T-helper 17 cell (primary cell): ENCODE measurements around the gene C19orf38. TPM values are rescaled to one million over a fixed set of nuclear protein-coding genes. Genes with fewer than 3 reads are reported as not detected.
"Not testable (repeated sequence)": the region's sequence is repeated elsewhere in the genome, so short reads cannot be mapped to it uniquely, and the experiment has no call there.

ENCODE experiments used
- ATAC-seq: fragments of 150-1000 bp; cut with Tn5 transposase; 2 replicates; pipeline ENCODE4 v1.10.0; 2021; ENCODE audit warnings: mild to moderate bottlenecking, moderate library complexity
- DNase-seq, 3 donors: peaks; one replicate each; pipeline versions ENCODE4 v3.0.0 to v3.0.0-alpha.2; 2020 to 2021
- H3K9me3 ChIP-seq: one replicate; pipeline ENCODE4 v1.7.0; 2013; ENCODE audit warnings: low read length, mild to moderate bottlenecking; ENCODE audit not compliant: control insufficient read depth, poor library complexity, severe bottlenecking
- H3K27ac Mint-ChIP-seq: one replicate; pipeline ENCODE4 v1.8.0; 2022; ENCODE audit warnings: mild to moderate bottlenecking, moderate library complexity, mixed read lengths
- H3K27me3 Mint-ChIP-seq: one replicate; pipeline ENCODE4 v1.8.0; 2022; ENCODE audit warnings: mixed read lengths
- H3K36me3 Mint-ChIP-seq: one replicate; pipeline ENCODE4 v1.8.0; 2022; ENCODE audit warnings: low read depth, mixed read lengths
- H3K4me1 Mint-ChIP-seq: one replicate; pipeline ENCODE4 v1.8.0; 2022; ENCODE audit warnings: mild to moderate bottlenecking, mixed read lengths
- H3K4me3 Mint-ChIP-seq: one replicate; pipeline ENCODE4 v1.8.0; 2022; ENCODE audit warnings: mild to moderate bottlenecking, moderate library complexity, mixed read lengths
- total RNA-seq, 4 donors: library from RNA in 2 of 4; stranded (reverse) in 2 of 4; gene quantifications; one replicate each; pipeline ENCODE4 v1.2.3 and lab custom pipeline; 2022 to 2026

The C19orf38 gene
- total RNA-seq, 2 donors from 2014 or later: 1.6 to 2.2 TPM

DNA sequence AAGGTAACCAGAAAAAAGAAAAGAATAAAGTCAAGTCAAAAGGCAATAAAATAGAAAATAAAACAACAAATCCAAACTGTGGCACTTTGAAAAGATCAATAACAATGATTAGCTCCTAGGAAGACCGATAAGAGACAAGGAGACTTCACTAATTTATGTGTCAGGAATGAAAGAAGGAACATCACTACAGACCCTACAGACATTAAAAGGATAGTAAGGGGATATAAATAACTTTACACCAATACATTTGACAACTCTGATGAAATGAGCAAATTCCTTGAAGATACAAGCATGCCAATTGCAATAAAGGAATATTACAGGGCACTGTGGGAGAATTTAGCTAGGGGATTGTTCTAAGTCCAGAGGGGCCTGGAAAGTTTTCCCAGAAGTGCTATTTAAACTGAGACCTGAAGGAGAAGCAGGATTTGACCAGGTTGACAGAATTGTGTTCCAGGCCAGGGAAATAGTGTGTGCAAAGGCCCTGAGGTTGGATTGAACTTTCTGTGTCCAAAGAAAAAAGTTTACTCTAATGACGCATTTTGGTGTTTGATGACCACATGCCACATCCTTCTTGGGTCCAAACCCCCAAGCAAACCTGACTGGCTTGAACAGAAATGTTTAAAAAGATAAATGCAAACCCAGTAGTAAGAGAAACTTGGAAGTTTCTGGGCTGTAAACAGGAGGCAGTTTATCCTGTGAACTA is 1.6 kb upstream of the C19orf38 start:
- Mint-ChIP-seq H3K36me3 (peaks cover 8% of the 10 kb centered on the region), H3K27ac (no peak overlapping the region), H3K4me1 (peaks cover 5% of the 10 kb centered on the region), H3K4me3 (no peak overlapping the region), H3K27me3 (peaks cover 12% of the 10 kb centered on the region)
- ATAC-seq (no peak), DNase-seq (no peak)
- no peaks in the 10 kb centered on the region for H3K9me3 ChIP-seq

DNA sequence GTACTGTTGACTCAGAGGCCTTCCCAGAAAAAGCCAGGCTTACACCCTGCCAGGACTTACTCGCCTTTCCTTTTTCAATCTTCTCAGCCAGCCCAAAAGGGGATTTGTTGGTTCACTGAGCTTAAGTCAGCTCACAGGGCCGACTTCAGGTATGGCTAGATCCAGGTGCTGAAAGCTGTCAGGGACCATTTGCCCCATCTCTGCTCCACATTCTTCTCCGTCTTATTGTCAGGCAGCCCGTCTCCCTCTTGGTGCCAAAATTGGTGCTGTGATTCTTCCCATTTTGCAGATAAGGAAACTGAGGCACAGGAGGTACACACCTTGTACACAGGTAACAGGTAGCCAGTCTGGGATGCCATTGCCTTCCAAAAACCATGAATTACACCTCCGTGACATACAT is 2.4 kb downstream of the C19orf38 start:
- ATAC-seq (no peak), DNase-seq (no peak)
- no peak overlapping the region for H3K4me3 Mint-ChIP-seq
- H3K36me3 Mint-ChIP-seq: peaks cover 2% of the 10 kb centered on the region
- H3K27ac Mint-ChIP-seq: no peak overlapping the region
- H3K9me3 ChIP-seq: no peaks in the 10 kb centered on the region
- peaks cover 3% of the 10 kb centered on the region for H3K4me1 Mint-ChIP-seq
- peaks cover 6% of the 10 kb centered on the region for H3K27me3 Mint-ChIP-seq

DNA sequence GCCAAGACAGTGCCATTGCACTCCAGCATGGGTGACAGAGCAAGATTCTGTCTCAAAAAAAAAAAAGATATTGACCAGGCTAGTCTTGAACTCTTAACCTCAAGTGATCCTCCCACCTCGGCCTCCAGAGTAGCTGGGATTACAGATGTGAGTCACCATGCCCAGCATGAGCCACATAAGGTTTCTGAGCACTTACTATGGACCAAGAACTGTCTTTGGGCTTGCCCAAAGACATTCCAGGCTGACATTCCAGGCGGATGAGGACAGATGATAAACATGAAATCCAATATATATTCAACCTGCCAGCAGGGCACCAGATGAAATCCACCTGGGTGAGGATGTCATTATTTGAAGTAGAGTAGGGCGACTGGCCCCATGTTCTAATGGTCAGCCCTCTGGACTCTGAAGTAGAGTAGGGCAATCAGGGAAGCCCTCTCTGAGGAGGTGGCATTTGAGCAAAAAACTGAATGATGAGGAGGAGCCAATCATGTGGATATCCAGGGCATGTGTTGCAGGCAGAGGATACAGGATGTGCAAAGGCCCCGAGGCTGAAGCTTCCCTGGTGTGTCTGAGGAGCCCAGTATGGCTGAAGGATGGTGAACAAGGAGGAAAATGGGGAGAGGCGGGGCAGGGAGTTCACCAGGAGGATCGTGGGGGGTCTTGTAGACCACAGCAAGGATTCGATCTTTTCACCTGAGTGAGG is 4.0 kb downstream of the C19orf38 start:
- Mint-ChIP-seq H3K27me3 (peaks cover 6% of the 10 kb centered on the region), H3K4me3 (no peak overlapping the region), H3K4me1 (peaks cover 3% of the 10 kb centered on the region), H3K27ac (no peak overlapping the region), H3K36me3 (peaks cover 2% of the 10 kb centered on the region)
- ATAC-seq: no peak
- no peaks in the 10 kb centered on the region for H3K9me3 ChIP-seq
- no peak for DNase-seq

DNA sequence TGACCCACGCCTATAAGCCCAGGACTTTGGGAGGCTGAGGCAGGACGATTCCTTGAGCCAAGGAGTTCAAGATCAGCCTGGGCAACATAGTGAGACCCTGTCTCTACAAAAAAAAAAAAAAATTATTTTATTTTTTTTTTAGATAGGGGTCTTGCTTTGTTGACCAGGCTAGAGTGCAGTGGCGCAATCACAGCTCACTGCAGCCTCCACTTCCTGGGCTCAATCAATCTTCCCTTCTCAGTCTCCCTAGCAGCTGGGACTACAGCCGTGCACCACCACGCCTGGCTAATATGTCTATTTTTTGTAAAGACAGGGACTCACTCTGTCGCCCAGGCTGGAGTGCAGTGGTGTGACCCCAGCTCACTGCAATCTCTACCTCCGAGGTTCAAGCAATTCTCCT is 4.7 kb downstream of the C19orf38 start:
- Mint-ChIP-seq H3K4me1 (peaks cover 3% of the 10 kb centered on the region), H3K4me3 (no peak overlapping the region), H3K36me3 (peaks cover 2% of the 10 kb centered on the region), H3K27ac (no peak overlapping the region), H3K27me3 (peaks cover 6% of the 10 kb centered on the region)
- ATAC-seq: no peak
- DNase-seq: no peak
- H3K9me3 ChIP-seq: no peaks in the 10 kb centered on the region

DNA sequence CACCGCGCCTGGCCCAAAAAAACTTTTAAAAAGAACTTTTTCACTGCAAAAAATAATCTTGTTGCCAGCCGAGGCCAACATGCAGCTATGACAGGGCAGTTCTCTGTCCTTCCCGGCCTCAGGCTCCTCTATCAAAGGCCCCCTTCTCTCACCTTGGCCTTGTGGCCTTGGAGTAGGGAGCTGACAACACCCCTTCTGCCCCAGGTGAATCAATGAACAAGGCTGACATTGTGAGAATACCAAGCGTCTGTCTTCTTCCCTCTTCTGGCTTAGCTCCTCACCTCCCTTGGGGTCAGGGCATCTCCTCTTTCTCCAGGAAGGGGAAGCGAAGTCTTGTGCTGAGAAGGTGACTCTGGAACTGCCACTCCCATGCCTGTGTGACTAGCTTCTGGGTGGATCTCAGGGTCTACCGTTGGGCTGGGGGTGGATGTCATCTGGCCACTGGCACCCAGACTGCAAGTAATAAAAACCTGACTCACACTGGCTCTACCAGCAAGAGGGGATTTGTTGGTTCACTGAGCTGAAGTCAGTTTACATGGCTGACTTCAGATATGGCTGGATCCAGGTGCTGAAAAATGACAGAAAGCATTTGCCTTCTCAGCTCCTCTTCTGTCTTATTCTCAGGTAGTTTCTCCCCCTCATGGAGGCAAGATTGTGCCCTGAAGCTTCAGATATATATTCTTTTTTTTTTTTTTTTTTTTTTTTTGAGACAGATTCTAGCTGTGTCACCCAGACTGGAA is 6.3 kb downstream of the C19orf38 start:
- Mint-ChIP-seq H3K27me3 (no peaks in the 10 kb centered on the region), H3K4me1 (no peaks in the 10 kb centered on the region), H3K4me3 (no peak overlapping the region), H3K27ac (no peak overlapping the region), H3K36me3 (no peaks in the 10 kb centered on the region)
- H3K9me3 ChIP-seq: no peaks in the 10 kb centered on the region
- DNase-seq: no peak
- no peak for ATAC-seq

DNA sequence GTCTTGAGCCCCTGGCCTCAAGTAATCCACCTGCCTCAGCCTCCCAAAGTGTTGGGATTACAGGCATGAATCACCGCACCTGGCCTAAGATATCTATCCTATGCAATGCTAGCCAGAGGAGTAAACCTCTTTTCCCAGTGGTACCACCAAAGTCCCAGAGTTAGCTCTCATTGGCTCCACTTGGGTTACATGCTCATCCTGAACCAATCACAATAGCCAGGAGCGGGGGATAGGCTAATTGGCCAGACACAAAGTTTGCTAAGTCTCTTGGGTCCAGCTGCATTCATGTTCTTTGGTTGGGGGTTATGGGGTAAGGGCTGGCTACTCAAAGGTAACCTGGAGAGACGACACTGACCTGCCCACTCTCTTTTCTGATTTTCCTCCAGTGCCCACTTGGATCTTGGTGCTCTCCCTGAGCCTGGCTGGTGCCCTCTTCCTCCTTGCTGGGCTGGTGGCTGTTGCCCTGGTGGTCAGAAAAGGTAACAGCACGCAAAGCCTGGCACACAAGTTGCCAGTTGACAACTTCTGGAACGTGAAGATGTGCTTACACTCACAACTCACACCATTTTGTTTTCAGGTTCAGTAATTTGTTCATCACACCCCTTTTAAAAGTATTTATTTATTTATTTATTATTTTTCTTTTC is 7.8 kb downstream of the C19orf38 start:
- no peak for ATAC-seq
- DNase-seq: no peak
- no peak overlapping the region for H3K4me3 Mint-ChIP-seq
- H3K4me1 Mint-ChIP-seq: peaks cover under 1% of the 10 kb centered on the region
- no peaks in the 10 kb centered on the region for H3K9me3 ChIP-seq
- no peak overlapping the region for H3K27ac Mint-ChIP-seq
- H3K36me3 Mint-ChIP-seq: no peaks in the 10 kb centered on the region
- H3K27me3 Mint-ChIP-seq: no peaks in the 10 kb centered on the region

DNA sequence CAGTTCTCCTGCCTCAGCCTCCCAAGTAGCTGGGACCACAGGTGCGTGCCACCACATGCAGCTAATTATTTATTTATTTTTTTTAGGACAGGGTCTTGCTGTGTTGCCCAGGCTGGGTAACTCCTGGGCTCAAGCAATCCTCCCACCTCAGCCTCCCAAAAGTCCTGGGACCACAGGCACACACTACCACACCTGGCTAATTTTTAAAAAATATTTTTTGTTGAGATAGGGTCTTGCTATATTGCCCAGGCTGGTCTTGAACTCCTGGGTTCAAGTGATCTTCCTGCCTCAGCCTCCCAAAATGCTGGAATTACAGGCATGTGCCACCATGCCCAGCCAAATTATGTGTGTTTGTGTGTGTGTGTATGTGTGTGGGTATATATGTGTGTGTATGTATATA is 8.7 kb downstream of the C19orf38 start:
- H3K27me3 Mint-ChIP-seq, H3K36me3 Mint-ChIP-seq, DNase-seq, H3K9me3 ChIP-seq, ATAC-seq, H3K27ac Mint-ChIP-seq, H3K4me1 Mint-ChIP-seq, H3K4me3 Mint-ChIP-seq: not testable (repeated sequence)

DNA sequence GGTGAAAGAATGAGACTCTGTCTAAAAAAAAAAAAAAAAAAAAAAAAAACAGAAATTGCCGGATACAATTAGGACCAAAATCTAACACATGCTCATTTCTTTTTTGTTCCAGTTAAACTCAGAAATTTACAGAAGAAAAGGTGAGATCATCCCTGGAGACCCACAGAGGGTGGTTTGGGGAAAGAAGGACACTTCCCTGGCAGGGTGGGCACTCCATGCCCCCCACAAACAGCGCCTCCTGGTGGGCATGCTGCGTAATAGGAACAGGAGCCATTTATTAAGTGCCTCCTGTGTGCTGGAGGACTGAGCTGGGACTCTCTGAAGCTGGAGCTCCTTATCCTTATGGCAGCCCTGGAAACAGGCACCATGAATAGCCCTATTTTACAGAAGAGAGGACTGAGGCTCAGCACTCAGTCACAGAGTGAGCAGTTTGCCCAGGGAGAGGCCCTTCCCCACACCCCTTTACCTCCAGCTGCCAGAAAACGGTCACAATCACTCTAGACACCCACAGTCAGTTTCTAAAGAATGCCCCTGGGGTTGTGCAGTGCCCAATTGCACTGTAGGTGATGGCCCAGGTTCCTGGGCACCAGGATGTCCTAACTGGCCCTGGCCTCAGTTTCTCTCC is 10.1 kb downstream of the C19orf38 start:
- Mint-ChIP-seq H3K36me3 (no peaks in the 10 kb centered on the region), H3K4me1 (peaks cover 3% of the 10 kb centered on the region), H3K27me3 (no peaks in the 10 kb centered on the region), H3K27ac (no peak overlapping the region), H3K4me3 (no peak overlapping the region)
- DNase-seq (peak in 1 of 3 donors; percentile 28), ATAC-seq (peak; percentile 44)
- no peaks in the 10 kb centered on the region for H3K9me3 ChIP-seq

DNA sequence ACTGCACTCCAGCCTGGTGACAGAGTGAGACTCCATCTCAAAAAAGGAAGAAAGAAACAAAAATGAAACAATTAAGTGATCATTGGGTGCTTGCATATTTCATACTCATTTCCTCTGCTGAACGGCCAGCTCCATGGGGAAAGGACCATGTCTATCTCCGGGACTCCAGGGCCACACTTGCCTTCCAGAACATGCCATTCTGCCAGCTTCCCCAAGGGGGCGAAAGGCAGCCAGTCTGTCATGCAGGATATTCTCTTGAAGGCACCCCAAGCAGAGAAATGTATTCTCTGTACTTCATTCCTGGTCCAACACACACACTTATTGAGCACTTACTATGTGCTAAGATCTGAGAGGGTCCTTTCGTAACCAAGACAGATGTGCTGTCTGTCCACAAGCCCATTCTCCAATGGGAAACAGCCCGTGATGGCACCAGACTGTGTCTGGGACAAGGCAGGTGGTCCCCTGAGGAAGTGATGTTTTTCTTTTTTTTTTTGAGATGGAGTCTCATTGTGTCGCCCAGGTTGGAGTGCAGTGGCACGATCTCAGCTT is 13.0 kb downstream of the C19orf38 start:
- ATAC-seq: peak; percentile 63
- H3K36me3 Mint-ChIP-seq: peaks cover 4% of the 10 kb centered on the region
- no peaks in the 10 kb centered on the region for H3K27me3 Mint-ChIP-seq
- H3K4me1 Mint-ChIP-seq: peaks cover 12% of the 10 kb centered on the region
- no peaks in the 10 kb centered on the region for H3K9me3 ChIP-seq
- no peak overlapping the region for H3K4me3 Mint-ChIP-seq
- DNase-seq: no peak
- peak overlapping the region; percentile 29 for H3K27ac Mint-ChIP-seq

DNA sequence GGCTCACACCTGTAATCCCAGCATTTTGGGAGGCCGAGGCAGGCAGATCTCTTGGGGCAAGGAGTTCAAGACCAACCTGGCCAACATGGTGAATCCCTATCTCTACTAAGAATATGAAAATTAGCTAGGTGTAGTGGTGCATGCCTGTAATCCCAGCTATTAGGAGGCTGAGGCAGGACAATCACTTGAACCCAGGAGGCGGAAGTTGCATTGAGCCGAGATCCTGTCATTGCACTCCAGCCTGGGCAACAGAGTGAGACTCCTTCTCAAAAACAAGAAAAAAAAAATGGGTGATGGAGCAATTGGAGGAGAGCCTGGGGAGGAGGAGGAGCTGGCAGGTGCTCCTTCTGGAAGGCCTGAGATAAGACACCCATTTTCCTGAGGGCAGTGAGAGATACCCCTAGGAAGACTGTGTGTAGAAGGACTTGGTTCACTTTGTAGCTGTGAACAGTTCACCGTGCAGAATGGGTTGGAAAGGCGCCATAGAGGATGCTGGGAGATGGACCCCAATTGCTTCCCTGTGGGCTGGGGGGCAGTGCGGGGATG is 14.4 kb downstream of the C19orf38 start:
- no peak for DNase-seq
- H3K9me3 ChIP-seq: no peaks in the 10 kb centered on the region
- H3K4me1 Mint-ChIP-seq: peaks cover 12% of the 10 kb centered on the region
- ATAC-seq: no peak
- peak overlapping the region; percentile 58 for H3K4me3 Mint-ChIP-seq
- peaks cover 4% of the 10 kb centered on the region for H3K36me3 Mint-ChIP-seq
- no peaks in the 10 kb centered on the region for H3K27me3 Mint-ChIP-seq
- H3K27ac Mint-ChIP-seq: peak overlapping the region; percentile 76

DNA sequence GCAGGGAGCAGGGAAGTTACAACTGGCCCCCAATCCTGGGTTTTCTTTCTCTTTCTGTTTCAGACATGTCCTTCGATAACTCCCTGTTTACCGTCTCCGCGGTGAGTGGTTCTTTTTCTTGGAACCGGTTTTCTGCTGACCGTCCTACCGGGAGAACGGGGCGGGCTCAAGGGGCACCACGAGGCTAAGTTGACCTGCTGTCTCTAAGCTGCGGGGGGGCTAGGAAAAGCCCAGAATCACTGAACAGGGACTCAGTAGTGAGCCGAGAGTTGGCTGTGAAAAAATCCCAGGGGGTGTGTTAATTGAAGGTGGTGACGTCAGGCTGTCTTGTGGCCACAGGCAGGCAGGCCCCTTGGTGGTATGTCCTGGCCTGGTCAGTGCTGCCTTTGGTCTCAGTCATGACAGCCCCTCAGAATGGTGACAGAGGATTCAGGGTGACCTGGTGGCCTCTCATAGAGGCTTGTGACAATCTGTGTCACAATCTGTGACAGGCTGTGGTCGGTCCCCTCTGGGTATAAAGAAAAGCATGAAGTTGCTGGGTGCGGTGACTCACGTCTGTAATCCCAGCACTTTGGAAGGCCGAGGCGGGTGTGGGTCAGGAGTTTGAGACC is 15.0 kb downstream of the C19orf38 start:
- H3K27ac Mint-ChIP-seq: peak overlapping the region; percentile 76
- peaks cover 12% of the 10 kb centered on the region for H3K4me1 Mint-ChIP-seq
- ATAC-seq (no peak), DNase-seq (no peak)
- peaks cover 4% of the 10 kb centered on the region for H3K36me3 Mint-ChIP-seq
- H3K4me3 Mint-ChIP-seq: no peak overlapping the region
- H3K9me3 ChIP-seq: no peaks in the 10 kb centered on the region
- no peaks in the 10 kb centered on the region for H3K27me3 Mint-ChIP-seq

DNA sequence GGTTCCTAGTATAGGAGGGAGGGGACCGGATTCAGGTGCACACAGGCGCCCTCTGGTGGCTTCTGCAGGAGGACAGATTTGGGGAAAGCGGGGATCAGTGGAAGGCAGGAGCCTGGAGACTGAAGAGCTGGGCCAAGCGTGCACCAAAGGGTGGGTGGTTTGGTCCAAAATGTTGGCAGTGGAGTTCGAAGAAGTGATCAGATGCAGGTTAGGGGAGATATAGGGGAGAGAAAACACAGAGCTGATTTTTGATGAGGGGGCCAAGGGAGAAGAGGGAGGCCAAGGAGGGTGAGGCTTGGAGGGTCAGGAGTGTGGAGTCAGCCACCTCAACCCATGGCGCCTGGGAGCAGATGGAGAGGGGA is 16.3 kb downstream of the C19orf38 start:
- DNase-seq (peak; percentile 66 to 71 (median 68)), ATAC-seq (peak; percentile 90)
- H3K9me3 ChIP-seq: no peaks in the 10 kb centered on the region
- Mint-ChIP-seq H3K27me3 (no peaks in the 10 kb centered on the region), H3K4me3 (peak overlapping the region; percentile 65), H3K36me3 (peaks cover 4% of the 10 kb centered on the region), H3K27ac (peak overlapping the region; percentile 67), H3K4me1 (peaks cover 12% of the 10 kb centered on the region)
